ENCODE results near the gene E2F4. TPM values are rescaled to one million over a fixed set of nuclear protein-coding genes. Genes with fewer than 3 reads are reported as not detected.

Gene E2F4
- total and polyA plus RNA-seq, 2 donors (not counting 1 experiment from before 2014, with no cell fraction given): 42.4 to 59.9 TPM

DNA sequence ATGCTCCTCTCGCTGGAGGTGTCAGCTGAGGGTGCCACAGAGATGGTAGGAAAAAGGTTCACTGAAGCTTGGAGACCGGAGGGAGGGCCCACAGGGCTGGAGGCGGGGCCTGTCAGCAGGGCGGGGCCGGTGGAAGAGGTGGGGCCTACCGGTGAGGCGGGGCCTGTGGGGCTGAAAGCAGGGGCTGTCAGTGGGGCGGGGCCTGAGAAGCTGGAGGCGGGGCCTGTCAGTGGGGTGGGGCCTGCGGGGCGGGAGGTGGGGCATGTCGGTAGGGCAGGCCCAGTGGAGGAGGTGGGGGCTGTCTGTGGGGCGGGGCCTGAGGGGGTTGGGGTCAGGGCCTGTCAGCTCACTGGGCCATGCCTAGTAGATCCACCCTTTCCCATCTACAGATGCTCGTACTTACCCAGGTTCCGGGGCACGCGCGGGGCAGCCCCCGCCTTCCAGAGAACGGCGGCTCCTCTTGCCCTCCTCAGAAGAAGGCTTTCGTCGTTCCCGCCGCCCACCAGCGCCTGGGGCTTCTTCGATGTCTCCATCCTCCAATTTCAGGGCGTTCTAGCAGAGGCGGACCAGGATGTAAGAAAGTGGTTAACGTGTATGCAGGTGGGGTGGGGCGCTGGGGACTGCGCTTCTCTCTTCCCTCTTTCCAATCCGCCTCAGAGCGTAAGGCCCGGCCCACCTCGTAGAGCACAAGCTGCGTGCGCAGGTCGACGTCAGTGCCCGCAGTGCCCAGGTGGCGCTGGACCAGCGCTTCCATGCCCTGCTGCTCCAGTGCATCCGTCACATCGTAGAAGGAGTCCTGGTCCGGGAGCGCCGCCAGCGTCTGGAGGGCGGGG is 44.8 kb downstream of the E2F4 start:
- peak; percentile 38 to 52 for DNase-seq (ENCODE audit: low read depth in 2 of 2)
- Histone ChIP-seq H3K9ac (ENCODE audit: insufficient read depth, low read length) (no peak overlapping the region), H3K36me3 (ENCODE audit: control insufficient read depth, insufficient read depth, low read length) (peaks cover 44% of the 10 kb centered on the region), H3K79me2 (ENCODE audit: control insufficient read depth, insufficient read depth, low read length) (peaks cover 18% of the 10 kb centered on the region), H3K4me1 (ENCODE audit: control insufficient read depth, extremely low read depth, insufficient read depth, low read length) (peaks cover 19% of the 10 kb centered on the region), H3K4me2 (ENCODE audit: extremely low read depth, insufficient read depth, low read length) (no peak overlapping the region), H3K27ac (ENCODE audit: insufficient read depth, low read length) (no peak overlapping the region), H3K27me3 (ENCODE audit: control insufficient read depth, insufficient read depth, low read length) (no peaks in the 10 kb centered on the region), H2AFZ (ENCODE audit: low read length) (no peak overlapping the region), H3K9me3 (ENCODE audit: control insufficient read depth, insufficient read depth, low read depth, low read length) (no peaks in the 10 kb centered on the region), H4K20me1 (ENCODE audit: control insufficient read depth, extremely low read depth, insufficient read depth, low read length) (no peaks in the 10 kb centered on the region), H3K4me3 (replicated peaks in 1 of 4; ENCODE audit: control extremely low read depth in 1 of 4, insufficient read depth in 1 of 4, low read depth in 3 of 4, low read length in 4 of 4) (no peak overlapping the region)
- no peak for TF ChIP-seq EZH2 (IDR thresholded peaks at IDR 0.05; ENCODE audit: low read length, missing control alignments)
- TF ChIP-seq, protein P1, sequence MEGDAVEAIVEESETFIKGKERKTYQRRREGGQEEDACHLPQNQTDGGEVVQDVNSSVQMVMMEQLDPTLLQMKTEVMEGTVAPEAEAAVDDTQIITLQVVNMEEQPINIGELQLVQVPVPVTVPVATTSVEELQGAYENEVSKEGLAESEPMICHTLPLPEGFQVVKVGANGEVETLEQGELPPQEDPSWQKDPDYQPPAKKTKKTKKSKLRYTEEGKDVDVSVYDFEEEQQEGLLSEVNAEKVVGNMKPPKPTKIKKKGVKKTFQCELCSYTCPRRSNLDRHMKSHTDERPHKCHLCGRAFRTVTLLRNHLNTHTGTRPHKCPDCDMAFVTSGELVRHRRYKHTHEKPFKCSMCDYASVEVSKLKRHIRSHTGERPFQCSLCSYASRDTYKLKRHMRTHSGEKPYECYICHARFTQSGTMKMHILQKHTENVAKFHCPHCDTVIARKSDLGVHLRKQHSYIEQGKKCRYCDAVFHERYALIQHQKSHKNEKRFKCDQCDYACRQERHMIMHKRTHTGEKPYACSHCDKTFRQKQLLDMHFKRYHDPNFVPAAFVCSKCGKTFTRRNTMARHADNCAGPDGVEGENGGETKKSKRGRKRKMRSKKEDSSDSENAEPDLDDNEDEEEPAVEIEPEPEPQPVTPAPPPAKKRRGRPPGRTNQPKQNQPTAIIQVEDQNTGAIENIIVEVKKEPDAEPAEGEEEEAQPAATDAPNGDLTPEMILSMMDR (conservative IDR thresholded peaks at IDR 0.05 in 1 of 2, IDR thresholded peaks at IDR 0.05 in 1 of 2; ENCODE audit: low read depth in 1 of 2, low read length in 2 of 2): no peak

DNA sequence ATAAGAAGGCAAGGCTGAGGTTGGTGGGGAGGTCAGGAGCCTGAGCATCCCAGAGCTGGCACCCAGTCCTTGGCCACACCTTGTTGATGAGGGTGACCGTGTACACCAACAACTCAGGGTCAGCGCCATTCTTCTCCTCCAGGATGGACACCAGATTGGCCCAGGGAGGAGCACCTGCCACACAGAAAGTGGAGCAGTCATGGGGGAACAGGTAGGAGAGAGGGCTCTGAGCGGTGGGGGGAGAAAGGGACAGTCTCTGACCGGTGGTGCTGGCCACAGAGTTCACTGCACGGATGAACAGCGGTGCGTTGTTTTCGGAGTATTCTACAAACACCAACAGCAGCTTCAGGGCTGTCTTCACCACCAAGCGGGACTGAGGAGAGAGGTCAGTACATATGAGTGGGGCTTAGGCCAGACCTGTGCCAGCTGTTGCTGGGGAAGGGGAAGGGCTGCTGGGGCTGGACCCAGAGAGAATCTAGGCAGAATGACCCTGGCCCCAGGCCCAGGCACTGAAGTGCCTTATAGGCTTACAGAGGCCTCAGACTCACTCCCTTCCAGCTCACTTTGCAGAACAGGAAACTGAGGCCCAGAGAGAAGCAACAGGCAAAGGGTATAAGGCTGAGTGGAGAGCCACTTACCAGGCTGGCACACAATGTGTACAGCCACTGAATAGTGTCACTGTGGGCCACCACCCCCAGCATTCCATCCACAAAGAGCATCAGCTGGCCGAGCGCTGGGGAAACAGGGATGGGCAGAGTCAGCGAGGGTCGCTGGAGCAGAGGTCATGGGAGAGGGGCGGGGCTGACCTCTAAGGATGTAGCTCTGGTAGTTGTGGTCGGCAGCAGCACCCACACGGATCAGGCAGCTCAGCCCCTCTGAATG is 45.7 kb downstream of the E2F4 start:
- Histone ChIP-seq H3K27me3 (ENCODE audit: control insufficient read depth, insufficient read depth, low read length) (no peaks in the 10 kb centered on the region), H3K4me3 (replicated peaks in 1 of 4; ENCODE audit: control extremely low read depth in 1 of 4, insufficient read depth in 1 of 4, low read depth in 3 of 4, low read length in 4 of 4) (no peak overlapping the region), H3K9me3 (ENCODE audit: control insufficient read depth, insufficient read depth, low read depth, low read length) (no peaks in the 10 kb centered on the region), H3K4me2 (ENCODE audit: extremely low read depth, insufficient read depth, low read length) (no peak overlapping the region), H2AFZ (ENCODE audit: low read length) (no peak overlapping the region), H3K27ac (ENCODE audit: insufficient read depth, low read length) (no peak overlapping the region), H3K9ac (ENCODE audit: insufficient read depth, low read length) (no peak overlapping the region), H3K36me3 (ENCODE audit: control insufficient read depth, insufficient read depth, low read length) (peaks cover 39% of the 10 kb centered on the region), H4K20me1 (ENCODE audit: control insufficient read depth, extremely low read depth, insufficient read depth, low read length) (no peaks in the 10 kb centered on the region), H3K4me1 (ENCODE audit: control insufficient read depth, extremely low read depth, insufficient read depth, low read length) (peaks cover 26% of the 10 kb centered on the region), H3K79me2 (ENCODE audit: control insufficient read depth, insufficient read depth, low read length) (peaks cover 24% of the 10 kb centered on the region)
- TF ChIP-seq EZH2 (IDR thresholded peaks at IDR 0.05; ENCODE audit: low read length, missing control alignments): no peak
- TF ChIP-seq, protein P1 (conservative IDR thresholded peaks at IDR 0.05 in 1 of 2, IDR thresholded peaks at IDR 0.05 in 1 of 2; ENCODE audit: low read depth in 1 of 2, low read length in 2 of 2): no peak
- no peak for DNase-seq (ENCODE audit: low read depth in 2 of 2)

DNA sequence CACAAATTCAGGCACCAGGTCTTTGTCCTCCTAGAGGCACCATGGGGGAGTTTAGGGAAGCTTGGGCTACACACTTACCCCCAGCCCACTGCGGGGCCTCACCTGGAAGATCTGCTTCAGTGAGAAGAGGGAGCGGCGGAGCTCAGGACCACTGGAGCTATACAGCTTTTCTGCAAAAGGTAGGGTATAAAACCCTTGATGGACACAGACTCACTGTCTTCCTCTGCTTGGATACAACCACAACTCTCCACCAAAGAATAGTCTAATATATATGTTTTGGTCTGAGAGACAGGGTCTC is 46.3 kb downstream of the E2F4 start:
- Histone ChIP-seq H3K9me3 (ENCODE audit: control insufficient read depth, insufficient read depth, low read depth, low read length) (no peaks in the 10 kb centered on the region), H3K4me1 (ENCODE audit: control insufficient read depth, extremely low read depth, insufficient read depth, low read length) (peaks cover 29% of the 10 kb centered on the region), H3K27me3 (ENCODE audit: control insufficient read depth, insufficient read depth, low read length) (no peaks in the 10 kb centered on the region), H3K4me2 (ENCODE audit: extremely low read depth, insufficient read depth, low read length) (no peak overlapping the region), H3K27ac (ENCODE audit: insufficient read depth, low read length) (no peak overlapping the region), H3K79me2 (ENCODE audit: control insufficient read depth, insufficient read depth, low read length) (peaks cover 27% of the 10 kb centered on the region), H4K20me1 (ENCODE audit: control insufficient read depth, extremely low read depth, insufficient read depth, low read length) (no peaks in the 10 kb centered on the region), H2AFZ (ENCODE audit: low read length) (no peak overlapping the region), H3K9ac (ENCODE audit: insufficient read depth, low read length) (no peak overlapping the region), H3K36me3 (ENCODE audit: control insufficient read depth, insufficient read depth, low read length) (peaks cover 39% of the 10 kb centered on the region), H3K4me3 (replicated peaks in 1 of 4; ENCODE audit: control extremely low read depth in 1 of 4, insufficient read depth in 1 of 4, low read depth in 3 of 4, low read length in 4 of 4) (no peak overlapping the region)
- no peak for DNase-seq (ENCODE audit: low read depth in 2 of 2)
- TF ChIP-seq, protein P1 (conservative IDR thresholded peaks at IDR 0.05 in 1 of 2, IDR thresholded peaks at IDR 0.05 in 1 of 2; ENCODE audit: low read depth in 1 of 2, low read length in 2 of 2): no peak
- TF ChIP-seq EZH2 (IDR thresholded peaks at IDR 0.05; ENCODE audit: low read length, missing control alignments): no peak
